NCI-H2196 (cell line): Measurements from ENCODE around the gene MSH2.
"Not testable (repeated sequence)": the region's sequence is repeated elsewhere in the genome, so short reads cannot be mapped to it uniquely, and the experiment has no call there.

Experiments used
- DNase-seq: peaks from one replicate; lab custom pipeline; 2025; ENCODE audit not compliant: unreplicated experiment; lab: John Stamatoyannopoulos, UW

MSH2 gene

DNA sequence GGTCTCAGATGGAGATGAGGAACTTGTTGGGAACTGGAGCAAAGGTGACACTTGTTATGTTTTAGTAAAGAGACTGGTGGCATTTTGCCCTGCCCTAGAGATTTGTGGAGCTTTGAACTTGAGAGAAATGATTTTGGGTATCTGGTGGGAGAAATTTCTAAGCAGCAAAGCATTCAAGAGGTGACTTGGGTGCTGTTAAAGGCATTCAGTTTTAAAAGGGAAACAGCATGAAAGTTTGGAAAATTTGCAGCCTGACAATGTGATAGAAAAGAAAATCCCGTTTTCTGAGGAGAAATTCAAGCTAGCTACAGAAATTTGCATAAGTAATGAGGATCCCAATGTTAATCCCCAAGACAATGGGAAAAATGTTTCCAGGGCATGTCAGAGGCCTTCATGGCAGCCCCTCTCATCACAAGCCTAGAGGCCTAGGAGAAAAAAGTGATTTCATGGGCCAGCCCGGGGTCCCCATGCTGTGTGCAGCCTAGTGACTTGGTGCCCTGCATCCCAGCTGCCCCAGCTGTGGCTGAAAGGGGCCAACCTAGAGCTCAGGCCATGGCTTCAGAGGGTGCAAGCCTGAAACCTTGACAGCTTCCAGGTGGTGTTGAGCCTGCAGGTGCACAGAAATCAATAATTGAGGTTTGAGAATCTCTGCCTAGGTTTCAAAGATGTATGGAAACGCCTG, 3.8 kb downstream of the MSH2 start:
- not testable (repeated sequence) for DNase-seq

DNA sequence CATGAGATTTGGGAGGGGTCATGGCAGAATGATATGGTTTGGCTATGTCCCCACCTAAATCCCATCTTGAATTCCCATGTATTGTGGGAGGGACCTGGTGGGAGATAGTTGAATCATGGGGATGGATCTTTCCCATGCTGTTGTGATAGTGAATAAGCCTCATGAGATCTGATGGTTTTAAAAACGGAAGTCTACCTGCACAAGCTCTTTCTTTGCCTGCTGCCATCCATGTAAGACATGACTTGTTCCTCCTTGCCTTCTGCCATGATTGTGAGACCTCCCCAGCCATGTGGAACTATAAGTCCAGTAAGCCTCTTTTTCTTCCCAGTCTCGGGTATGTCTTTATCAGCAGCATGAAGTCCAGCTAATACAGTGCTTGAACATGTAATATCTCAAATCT, 5.0 kb downstream of the MSH2 start:
- not testable (repeated sequence) for DNase-seq

DNA sequence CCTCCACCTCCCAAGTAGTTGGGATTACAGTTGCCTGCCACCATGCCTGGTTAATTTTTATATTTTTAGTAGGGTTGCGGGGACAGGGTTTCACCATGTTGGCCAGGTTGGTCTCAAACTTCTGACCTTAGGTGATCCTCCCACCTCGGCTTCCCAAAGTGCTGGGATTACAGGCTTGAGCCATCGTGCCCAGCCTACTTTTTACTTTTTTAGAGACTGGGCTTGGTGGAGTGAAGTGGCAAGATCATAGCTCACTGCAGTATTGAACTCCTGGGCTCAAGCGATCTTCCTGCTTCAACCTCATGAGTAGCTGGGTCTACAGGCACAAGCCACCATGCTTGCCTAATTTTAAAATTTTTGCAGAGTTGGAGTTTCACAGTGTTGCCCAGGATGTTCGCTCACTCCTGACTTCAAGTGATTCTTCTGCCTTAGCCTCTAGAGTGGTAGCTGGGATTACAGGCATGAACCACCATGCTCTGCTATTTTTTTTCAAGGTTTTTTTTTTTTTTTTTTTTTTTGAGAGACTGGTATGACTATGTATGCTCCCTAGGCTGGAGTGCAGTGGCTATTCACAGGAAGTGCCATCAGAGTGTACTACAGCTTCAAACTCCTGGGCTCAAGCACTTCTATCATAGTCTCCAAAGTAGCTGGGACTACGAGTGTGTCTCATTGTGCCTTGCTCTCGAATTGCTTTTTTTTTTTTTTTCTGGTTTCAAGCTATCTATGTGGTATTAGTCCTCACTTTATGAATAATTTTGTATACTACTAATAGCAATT, 11.9 kb downstream of the MSH2 start:
- no peak for DNase-seq

GRCh38 chr2:47420214-47420613, 17.3 kb downstream of the MSH2 start:
- DNase-seq: no peak

DNA sequence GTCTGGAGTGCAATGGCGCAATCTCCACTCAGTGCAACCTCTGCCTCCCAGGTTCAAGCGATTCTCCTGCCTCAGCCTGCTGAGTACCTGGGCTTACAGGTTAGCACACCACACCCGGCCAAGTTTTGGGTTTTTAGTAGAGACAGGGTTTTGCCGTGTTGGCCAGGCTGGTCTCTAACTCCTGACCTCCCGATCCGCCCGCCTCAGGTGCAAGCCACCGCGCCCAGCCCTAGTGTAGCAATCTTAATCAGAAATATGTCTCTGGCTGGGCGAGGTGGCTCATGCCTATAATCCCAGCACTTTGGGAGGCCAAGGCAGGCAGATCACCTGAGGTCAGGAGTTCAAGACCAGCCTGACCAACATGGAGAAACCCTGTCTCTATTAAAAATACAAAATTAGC, 17.7 kb downstream of the MSH2 start:
- not testable (repeated sequence) for DNase-seq

DNA sequence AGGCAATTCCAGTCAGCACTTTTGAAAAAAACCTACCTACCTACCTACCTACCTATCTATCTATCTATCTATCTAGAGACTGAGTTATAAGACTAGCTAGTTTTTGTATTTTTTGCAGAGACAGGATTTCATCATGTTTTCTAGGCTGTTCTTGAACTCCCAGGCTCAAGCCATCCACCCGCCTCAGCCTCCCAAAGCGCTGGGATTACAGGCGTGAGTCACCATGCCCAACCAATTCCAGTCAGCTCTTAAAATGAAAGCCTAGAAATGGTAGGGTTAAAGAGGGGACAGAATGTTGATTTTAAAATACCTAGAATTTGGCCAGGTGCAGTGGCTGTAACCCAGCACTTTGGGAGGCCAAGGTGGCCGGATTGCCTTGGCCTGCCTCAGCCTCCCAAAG, 19.1 kb downstream of the MSH2 start:
- DNase-seq: no peak

DNA sequence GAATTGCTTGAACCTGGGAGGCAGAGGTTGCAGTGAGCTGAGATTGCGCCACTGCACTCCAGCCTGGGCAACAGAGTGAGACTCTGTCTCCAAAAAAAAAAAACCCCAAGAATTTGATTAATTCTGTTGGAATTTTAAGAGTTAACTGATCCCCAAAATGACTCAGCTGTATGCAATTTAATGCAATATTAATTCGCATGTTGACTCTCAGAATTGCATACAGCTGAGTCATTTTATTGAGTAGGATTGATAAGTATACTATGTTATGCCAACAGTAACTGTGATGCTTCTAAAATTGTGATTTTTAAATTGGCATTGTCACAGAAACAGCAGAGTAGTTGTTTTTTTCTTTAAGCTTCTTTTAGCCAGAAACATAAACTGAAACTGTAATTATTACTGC, 19.6 kb downstream of the MSH2 start:
- no peak for DNase-seq

- no peak for DNase-seq
Measured at GRCh38 chr2:47426786-47427185, 23.8 kb downstream of the MSH2 start.

GRCh38 chr2:47429795-47430194, 26.8 kb downstream of the MSH2 start:
- DNase-seq: no peak

DNA sequence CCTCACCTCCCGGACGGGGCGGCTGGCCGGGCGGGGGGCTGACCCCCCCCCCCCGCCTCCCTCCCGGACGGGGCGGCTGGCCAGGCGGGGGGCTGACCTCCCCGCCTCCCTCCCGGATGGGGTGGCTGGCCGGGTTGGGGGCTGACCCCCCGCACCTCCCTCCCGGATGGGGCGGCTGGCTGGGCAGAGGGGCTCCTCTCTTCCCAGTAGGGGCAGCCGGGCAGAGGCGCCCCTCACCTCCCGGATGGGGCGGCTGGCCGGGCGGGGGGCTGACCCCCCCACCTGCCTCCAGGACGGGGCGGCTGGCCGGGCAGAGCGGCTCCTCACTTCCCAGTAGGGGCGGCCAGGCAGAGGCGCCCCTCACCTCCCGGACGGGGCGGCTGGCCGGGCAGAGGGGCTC, 30.1 kb downstream of the MSH2 start:
- not testable (repeated sequence) for DNase-seq

DNA sequence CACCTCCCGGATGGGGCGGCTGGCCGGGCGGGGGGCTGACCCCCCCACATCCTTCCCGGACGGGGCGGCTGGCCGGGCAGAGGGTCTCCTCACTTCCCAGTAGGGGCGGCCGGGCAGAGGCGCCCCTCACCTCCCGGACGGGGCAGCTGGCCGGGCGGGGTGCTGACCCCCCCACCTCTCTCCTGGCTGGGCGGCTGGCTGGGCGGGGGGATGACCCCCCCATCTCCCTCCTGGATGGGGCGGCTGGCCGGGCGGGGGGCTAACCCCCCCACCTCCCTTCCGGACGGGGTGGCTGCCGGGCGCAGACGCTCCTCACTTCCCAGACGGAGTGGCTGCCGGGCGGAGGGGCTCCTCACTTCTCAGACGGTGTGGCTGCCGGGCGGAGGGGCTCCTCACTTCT, 30.5 kb downstream of the MSH2 start:
- not testable (repeated sequence) for DNase-seq

DNA sequence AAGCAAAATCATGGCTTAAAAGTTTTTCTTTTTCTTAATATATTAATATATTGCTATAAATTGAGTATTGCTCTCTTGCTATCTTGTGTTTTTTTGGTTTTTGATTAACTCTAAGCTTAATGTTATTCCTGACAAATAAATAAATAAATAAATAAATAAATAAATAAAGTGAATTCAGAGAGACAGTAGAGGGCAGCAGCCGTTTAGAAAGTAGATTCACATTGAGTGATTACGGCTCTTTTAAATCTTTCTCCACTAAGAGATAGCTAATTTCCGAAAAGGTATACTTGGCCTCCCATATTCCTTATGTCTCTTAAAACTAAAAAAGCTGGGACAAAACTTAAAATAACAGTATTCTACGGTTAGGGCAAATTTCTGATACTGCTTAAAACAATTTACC, 34.3 kb downstream of the MSH2 start:
- peak; percentile 36 for DNase-seq

- DNase-seq: no peak
Measured at GRCh38 chr2:47438106-47438505, 35.1 kb downstream of the MSH2 start.

DNA sequence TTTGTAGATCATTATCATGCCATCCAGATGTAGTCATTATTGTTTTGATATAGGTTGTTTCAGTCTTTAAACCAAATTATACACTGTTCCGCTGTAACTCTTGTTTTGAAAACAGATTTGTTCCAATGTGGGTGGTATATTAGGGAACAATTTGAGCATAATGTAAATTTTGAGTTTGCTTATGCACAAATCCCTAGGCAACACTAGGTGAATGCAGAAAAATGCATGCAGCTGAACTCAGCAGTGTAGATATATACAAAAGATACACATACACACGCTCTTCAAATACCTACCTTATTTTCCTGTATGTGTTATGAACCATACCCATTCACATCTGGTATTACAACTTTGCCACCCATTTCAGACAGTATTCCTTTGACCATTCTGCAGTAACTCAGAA, 35.8 kb downstream of the MSH2 start:
- DNase-seq: no peak

GRCh38 chr2:47451790-47452189, 48.8 kb downstream of the MSH2 start:
- DNase-seq: no peak

DNA sequence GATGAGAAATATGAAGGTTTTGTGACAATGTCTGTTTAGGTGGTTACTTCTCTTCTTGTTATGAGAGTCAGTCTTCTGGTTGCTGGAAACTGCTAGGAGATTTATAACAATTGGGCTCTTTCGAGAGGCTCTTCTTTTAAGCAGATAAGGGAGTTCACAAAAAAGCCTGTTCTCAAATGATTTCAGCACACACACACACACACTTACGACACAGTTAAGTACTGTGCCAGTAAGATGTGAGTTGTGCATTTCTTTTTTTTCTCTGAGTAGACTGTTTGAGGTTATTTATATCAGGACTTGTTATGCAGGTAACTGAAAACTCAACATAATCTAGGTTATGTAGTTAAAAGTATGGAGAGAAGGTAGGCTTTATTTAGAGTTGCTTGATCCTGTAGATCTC, 49.8 kb downstream of the MSH2 start:
- no peak for DNase-seq

DNA sequence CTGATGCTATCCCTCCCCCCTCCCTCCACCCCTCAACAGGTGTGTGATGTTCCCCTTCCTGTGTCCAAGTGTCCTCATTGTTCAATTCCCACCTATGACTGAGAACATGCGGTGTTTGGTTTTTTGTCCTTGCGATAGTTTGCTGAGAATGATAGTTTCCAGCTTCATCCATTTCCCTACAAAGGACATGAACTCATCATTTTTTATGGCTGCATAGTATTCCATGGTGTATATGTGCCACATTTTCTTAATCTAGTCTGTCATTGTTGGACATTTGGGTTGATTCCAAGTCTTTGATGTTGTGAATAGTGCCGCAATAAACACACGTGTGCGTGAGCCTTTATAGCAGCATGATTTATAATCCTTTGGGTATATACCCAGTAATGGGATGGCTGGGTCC, 51.9 kb downstream of the MSH2 start:
- not testable (repeated sequence) for DNase-seq

DNA sequence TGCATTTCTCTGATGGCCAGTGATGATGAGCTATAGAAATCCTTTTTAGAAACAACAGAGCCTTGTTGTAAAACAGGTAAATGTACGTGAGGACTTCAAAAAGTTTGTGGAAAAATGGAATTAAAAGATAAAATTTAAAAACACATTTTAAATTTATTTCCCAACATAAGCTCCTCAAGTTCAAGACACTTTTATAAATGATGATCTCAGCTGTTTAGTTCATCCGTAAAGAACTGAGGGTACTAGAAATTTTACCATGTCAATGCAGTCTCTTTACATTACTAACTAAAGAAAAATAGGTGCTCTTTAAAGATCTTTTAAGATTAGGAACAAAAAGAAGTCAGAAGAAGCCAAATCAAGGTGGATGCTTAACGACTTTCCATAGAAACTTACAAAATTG, 52.5 kb downstream of the MSH2 start:
- DNase-seq: no peak

DNA sequence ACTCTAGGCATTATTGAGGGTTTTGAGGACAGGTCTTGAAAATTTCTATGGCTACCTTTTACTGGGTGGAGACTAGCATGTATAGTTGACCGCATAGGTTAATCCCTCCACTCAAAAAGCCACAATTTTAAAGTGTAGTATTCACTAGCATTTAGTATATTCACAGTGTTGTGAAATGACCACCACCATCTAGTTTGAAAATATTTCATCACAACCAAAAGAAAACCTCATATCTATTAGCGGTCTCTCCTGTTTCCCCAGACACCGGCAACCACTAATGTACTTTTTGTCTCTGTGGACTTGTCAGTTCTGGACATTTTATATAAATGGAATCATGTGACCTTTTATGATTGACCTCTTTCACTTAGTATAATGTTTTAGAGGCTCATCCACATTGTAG, 53.9 kb downstream of the MSH2 start:
- no peak for DNase-seq

GRCh38 chr2:47457268-47457667, 54.3 kb downstream of the MSH2 start:
- DNase-seq: no peak

GRCh38 chr2:47459021-47459420, 56.1 kb downstream of the MSH2 start:
- no peak for DNase-seq

- DNase-seq: no peak
Measured at GRCh38 chr2:47460766-47461165, 57.8 kb downstream of the MSH2 start.
